ENCODE data around the gene FRMPD3.

The FRMPD3 gene

GRCh38 chrX:107454302-107454701 lies 4.8 kb downstream of the FRMPD3 start:
- H3K9me2 ChIP-seq (replicated peaks; ENCODE audit: control insufficient read depth, low read length) = no peaks in the 10 kb centered on the region
- no peaks in the 10 kb centered on the region for H3F3A ChIP-seq (ENCODE audit: control insufficient read depth, insufficient read depth)
- H3K4me3 ChIP-seq (ENCODE audit: low read length) = no peak overlapping the region
- H3K79me2 ChIP-seq (ENCODE audit: control insufficient read depth, low read length) = peaks cover 25% of the 10 kb centered on the region
- H3K4me2 ChIP-seq (ENCODE audit: low read length) = no peak overlapping the region
- H3K36me3 ChIP-seq (ENCODE audit: control insufficient read depth, low read length) = no peaks in the 10 kb centered on the region
- TF ChIP-seq EZH2phosphoT487 (IDR thresholded peaks at IDR 0.05; ENCODE audit: borderline replicate concordance, low read length) (no peak), CTCF (IDR thresholded peaks at IDR 0.05; ENCODE audit: low read depth, low read length, poor library complexity, severe bottlenecking) (no peak)
- H3K27me3 ChIP-seq (ENCODE audit: control insufficient read depth, low read length) = no peaks in the 10 kb centered on the region
- H3K27ac ChIP-seq (ENCODE audit: low read depth, low read length) = no peak overlapping the region
- peaks cover 41% of the 10 kb centered on the region for H3K4me1 ChIP-seq (ENCODE audit: control insufficient read depth, low read length)
- no peaks in the 10 kb centered on the region for H4K20me1 ChIP-seq (ENCODE audit: control insufficient read depth, insufficient read depth, low read depth, low read length)
- H3K9me3 ChIP-seq (ENCODE audit: control insufficient read depth, insufficient read depth, low read length) = no peaks in the 10 kb centered on the region

GRCh38 chrX:107457289-107457688 lies 7.8 kb downstream of the FRMPD3 start:
- Histone ChIP-seq H4K20me1 (ENCODE audit: control insufficient read depth, insufficient read depth, low read depth, low read length) (no peaks in the 10 kb centered on the region), H3K4me1 (ENCODE audit: control insufficient read depth, low read length) (peaks cover 22% of the 10 kb centered on the region), H3K36me3 (ENCODE audit: control insufficient read depth, low read length) (no peaks in the 10 kb centered on the region), H3K27me3 (ENCODE audit: control insufficient read depth, low read length) (no peaks in the 10 kb centered on the region), H3F3A (ENCODE audit: control insufficient read depth, insufficient read depth) (no peaks in the 10 kb centered on the region), H3K9me2 (replicated peaks; ENCODE audit: control insufficient read depth, low read length) (no peaks in the 10 kb centered on the region), H3K27ac (ENCODE audit: low read depth, low read length) (no peak overlapping the region), H3K4me2 (ENCODE audit: low read length) (no peak overlapping the region), H3K4me3 (ENCODE audit: low read length) (no peak overlapping the region), H3K79me2 (ENCODE audit: control insufficient read depth, low read length) (peaks cover 14% of the 10 kb centered on the region), H3K9me3 (ENCODE audit: control insufficient read depth, insufficient read depth, low read length) (no peaks in the 10 kb centered on the region)
- no peak for TF ChIP-seq EZH2phosphoT487 (IDR thresholded peaks at IDR 0.05; ENCODE audit: borderline replicate concordance, low read length)
- no peak for TF ChIP-seq CTCF (IDR thresholded peaks at IDR 0.05; ENCODE audit: low read depth, low read length, poor library complexity, severe bottlenecking)

GRCh38 chrX:107465932-107466620 lies 16.6 kb downstream of the FRMPD3 start:
- Histone ChIP-seq H3K36me3 (ENCODE audit: control insufficient read depth, low read length) (no peaks in the 10 kb centered on the region; the same call in 1 of the 2 replicates), H3K79me2 (ENCODE audit: control insufficient read depth, low read length) (no peaks in the 10 kb centered on the region), H3K9me2 (replicated peaks; ENCODE audit: control insufficient read depth, low read length) (no peaks in the 10 kb centered on the region), H4K20me1 (ENCODE audit: control insufficient read depth, insufficient read depth, low read depth, low read length) (no peaks in the 10 kb centered on the region), H3K4me1 (ENCODE audit: control insufficient read depth, low read length) (peaks cover 80% of the 10 kb centered on the region), H3K9me3 (ENCODE audit: control insufficient read depth, insufficient read depth, low read length) (no peaks in the 10 kb centered on the region), H3K27ac (ENCODE audit: low read depth, low read length) (peak overlapping the region; percentile 74), H3K4me3 (ENCODE audit: low read length) (peak overlapping the region; percentile 60), H3F3A (ENCODE audit: control insufficient read depth, insufficient read depth) (no peaks in the 10 kb centered on the region), H3K27me3 (ENCODE audit: control insufficient read depth, low read length) (no peaks in the 10 kb centered on the region), H3K4me2 (ENCODE audit: low read length) (peak overlapping the region; percentile 78)
- TF ChIP-seq CTCF (IDR thresholded peaks at IDR 0.05; ENCODE audit: low read depth, low read length, poor library complexity, severe bottlenecking) (no peak), EZH2phosphoT487 (IDR thresholded peaks at IDR 0.05; ENCODE audit: borderline replicate concordance, low read length) (no peak)

Data from DOHH2 (cell line).